ENCODE measurements around the gene CUBN.
A peak's percentile ranks its signal among the peaks of the same experiment; 100 is the strongest.

CUBN gene

GRCh38 chr10:16789261-16789660 is 340.4 kb downstream of the CUBN start:
- no peak for DNase-seq (ENCODE audit: low read depth, low spot score)

- no peak for DNase-seq (ENCODE audit: low read depth, low spot score)
Measured at GRCh38 chr10:16788778-16789177, 340.8 kb downstream of the CUBN start.

- DNase-seq (ENCODE audit: low read depth, low spot score) = no peak
Measured at GRCh38 chr10:16788125-16788524, 341.5 kb downstream of the CUBN start.

- no peak for DNase-seq (ENCODE audit: low read depth, low spot score)
Measured at GRCh38 chr10:16787361-16787791, 342.2 kb downstream of the CUBN start.

GRCh38 chr10:16780338-16780880 is 349.2 kb downstream of the CUBN start:
- DNase-seq (ENCODE audit: low read depth, low spot score) = no peak

GRCh38 chr10:16779384-16779915 is 350.2 kb downstream of the CUBN start:
- DNase-seq (ENCODE audit: low read depth, low spot score) = no peak

- DNase-seq (ENCODE audit: low read depth, low spot score) = peak; percentile 25
Measured at GRCh38 chr10:16777473-16778370, 351.9 kb downstream of the CUBN start.

GRCh38 chr10:16776896-16777295 is 352.7 kb downstream of the CUBN start:
- no peak for DNase-seq (ENCODE audit: low read depth, low spot score)
